Hindlimb muscle (tissue), 1 donor: ENCODE measurements around the gene ADAMTS3. TPM values are rescaled to one million over a fixed set of nuclear protein-coding genes. Genes with fewer than 3 reads are reported as not detected.

Experiments used
- DNase-seq: peaks from one replicate; pipeline ENCODE4 v3.0.0-alpha.2; 2013
- polyA plus RNA-seq: library from polyadenylated mRNA; unstranded; fragments of 120-200 nt; gene quantifications from one replicate; pipeline ENCODE4 v1.2.1, GENCODE V29; 2013; ENCODE audit not compliant: insufficient read length

The ADAMTS3 gene
- polyA plus RNA-seq, 1 donor = 1.6 TPM

DNA sequence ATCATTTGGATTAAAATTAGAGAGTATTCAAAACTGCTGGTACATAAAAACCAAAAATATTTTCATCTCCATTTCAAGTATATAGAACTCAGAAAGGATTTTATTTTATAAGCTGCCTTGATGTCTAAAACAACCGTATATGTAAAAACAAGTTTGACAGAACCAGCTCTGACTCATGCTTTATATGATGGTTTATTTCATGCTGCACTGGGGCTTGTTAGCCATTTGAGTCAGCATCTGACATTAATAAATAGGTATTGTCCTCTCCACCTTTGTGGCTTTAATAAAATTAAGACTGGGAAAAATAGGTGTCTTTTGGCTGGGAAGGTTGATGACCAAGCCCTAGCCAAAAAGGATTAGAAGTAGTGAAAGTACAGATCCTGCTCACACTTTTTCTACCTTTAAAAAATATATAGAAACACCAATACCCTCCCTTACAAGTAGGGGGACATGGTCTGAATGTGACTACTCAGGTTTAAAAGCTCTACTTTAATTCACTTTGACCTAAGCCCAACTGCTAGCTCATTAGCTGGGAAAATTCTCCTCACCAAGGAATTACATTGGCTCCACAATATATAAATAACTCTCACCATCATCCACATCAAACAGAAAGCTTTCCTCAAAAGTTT is 228.1 kb downstream of the ADAMTS3 start:
- no peak for DNase-seq

DNA sequence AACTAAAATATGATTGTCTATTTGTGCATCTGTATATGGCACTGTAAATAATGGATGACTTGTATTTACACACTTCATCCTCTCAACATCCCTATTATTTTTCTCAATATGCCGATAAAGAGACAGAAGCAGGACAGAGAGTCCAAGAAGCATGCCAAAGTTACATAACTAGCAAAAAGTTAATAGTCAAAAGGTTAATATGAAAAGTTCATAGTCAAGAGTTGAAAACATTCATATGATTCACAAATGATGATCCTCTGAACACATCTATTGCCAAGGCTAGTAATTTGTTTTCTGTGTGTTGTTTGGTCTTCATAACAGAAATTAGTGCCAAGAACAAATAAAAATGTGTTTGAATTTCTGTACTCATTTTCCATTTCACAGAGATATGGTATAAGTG is 231.0 kb downstream of the ADAMTS3 start:
- no peak for DNase-seq

DNA sequence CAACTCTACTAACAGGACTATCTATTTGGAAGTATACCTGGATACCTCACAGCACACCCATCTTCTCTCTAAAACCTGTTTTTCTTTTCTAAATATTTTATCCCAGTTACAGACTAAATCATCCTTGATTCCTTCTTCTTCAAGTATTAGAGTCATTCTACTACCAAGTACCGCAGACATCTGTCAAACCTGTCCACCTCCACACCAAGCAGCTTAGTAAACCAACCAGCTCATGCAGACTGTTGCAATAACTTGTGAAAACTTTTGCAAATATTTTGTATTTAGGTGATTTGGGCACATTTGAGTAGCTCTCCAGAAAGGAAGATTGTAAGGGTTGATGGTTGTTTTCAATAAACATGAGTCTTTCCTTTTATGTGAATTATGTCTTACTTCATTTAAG is 238.6 kb downstream of the ADAMTS3 start:
- DNase-seq = no peak

DNA sequence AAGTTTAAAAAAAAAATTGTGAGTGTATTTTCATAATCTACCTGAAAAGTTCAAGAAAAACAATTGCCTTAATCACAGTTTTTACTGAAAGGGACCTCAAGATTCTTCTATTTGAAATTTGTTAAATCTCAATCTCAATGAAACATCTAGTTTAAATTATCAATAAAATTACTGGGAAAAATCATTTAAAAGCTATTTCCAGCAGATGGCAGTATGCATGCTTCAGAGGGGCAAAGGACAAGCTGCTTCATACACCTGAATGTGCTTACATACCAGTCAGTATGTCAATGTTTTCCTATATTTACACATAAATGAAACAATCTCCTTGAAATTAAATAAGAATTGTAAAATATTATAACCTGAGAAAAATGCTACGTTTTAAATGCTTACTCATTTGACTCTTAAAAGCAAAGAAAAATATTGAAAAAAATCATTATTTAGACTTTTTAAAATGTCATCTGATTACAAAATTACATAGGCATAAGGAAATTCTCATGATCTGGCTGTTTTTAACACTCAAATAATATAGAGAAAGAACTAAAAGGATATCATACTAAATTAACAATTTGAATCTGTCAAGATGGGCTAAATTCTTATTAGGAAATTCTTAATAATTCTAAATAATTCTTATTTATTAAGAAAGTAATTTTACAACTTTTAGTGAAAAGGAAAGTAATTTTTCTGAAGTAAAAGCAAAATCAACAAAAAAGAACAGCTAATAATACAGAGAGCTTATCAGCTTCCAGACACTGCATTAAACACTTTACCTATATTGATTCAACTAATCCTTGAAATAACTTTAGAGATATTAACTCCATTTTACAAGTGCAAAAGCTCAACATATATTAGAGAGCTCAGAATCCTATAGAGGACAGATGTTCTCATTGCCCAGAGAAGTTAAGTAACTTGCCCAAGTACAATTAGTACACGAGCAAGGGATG is 242.1 kb downstream of the ADAMTS3 start:
- no peak for DNase-seq

DNA sequence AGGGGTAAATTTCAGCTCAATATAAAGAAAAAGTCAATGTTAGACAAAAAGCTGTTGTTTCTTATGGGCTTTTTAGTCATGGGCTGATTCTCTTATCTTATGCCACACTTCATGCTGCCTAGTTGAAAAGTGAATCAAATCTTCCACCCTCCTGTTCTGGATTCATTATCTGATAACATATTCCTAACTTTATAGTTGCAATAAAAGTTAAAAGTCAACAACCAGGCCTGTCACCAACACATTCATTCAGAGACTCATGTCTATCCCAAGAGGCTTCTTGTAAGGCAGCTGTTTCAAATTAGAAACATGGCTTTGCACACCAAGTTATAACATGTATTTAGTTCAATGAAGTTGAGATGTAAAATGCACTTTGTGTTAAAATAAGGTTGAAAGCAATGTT is 243.8 kb downstream of the ADAMTS3 start:
- DNase-seq = no peak

DNA sequence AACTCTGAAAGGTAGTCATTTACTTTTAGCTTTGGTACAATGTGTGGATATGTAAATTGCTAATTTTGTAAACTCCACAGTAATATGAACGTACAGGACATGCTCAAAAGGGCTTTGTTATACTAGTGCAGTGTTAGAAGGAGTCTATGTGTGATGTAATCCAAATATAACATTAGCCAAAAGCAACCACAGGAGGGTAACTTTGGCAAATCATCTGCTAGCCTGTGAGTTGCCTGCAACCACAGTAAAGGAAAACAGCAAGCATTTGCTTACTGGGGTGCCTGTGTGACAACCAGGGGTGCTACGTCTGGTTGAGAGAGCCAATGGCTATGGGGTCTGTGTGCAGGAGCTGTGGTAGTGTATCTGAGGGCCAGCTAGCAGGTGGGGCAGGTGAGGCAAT is 245.8 kb downstream of the ADAMTS3 start:
- no peak for DNase-seq

DNA sequence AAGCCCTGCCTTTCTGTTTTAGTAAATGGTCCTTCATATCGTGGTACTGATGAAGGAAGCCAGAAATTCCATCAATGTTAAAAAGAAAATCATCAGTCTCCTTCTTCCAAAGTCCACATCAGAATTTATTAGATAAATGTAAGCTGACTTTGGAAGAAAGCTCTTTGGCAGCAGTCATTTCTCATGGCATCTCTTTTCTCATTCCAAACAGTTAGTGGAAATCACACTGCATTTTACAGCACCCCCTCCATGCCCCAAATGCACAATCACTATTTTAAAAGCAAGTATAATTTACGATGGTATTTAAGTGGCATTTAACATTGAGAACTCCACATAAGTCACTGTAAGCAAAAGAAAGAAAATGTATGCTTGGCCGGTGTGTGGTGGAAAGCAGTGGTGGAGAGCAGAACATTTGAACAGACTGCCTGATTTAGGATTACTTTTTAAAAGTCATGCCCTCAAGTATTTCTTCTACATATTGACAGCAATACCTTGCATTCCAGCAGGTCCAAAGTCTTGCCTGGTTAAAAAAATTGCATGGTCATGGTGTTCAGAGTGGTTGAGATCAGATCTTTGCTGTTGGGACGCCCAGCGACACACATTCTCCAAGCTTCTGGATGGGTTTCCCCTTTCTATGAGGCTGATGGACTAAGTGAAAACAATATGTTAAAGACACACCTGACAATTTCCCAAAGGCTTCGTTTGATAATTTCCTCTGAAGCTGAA is 248.6 kb downstream of the ADAMTS3 start:
- no peak for DNase-seq

DNA sequence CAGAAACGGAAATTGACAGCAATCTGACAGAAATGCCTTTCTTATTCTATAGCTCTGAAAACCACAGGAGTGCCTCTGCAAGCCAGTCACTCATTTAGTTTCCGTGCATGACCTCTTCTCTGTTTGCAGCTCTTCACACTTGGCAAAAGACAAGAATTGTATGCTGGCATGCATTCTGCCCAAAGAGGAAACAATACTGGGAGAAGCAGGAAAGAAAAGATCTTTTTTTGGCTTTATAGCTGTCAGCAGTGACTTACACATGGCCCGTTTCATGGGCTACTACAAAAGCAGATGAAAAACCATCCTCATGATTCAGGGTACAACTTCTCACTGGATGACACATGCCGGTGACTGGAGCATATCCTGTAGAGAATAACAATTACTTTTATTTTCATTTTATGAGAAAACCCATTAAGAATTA is 249.4 kb downstream of the ADAMTS3 start:
- no peak for DNase-seq

DNA sequence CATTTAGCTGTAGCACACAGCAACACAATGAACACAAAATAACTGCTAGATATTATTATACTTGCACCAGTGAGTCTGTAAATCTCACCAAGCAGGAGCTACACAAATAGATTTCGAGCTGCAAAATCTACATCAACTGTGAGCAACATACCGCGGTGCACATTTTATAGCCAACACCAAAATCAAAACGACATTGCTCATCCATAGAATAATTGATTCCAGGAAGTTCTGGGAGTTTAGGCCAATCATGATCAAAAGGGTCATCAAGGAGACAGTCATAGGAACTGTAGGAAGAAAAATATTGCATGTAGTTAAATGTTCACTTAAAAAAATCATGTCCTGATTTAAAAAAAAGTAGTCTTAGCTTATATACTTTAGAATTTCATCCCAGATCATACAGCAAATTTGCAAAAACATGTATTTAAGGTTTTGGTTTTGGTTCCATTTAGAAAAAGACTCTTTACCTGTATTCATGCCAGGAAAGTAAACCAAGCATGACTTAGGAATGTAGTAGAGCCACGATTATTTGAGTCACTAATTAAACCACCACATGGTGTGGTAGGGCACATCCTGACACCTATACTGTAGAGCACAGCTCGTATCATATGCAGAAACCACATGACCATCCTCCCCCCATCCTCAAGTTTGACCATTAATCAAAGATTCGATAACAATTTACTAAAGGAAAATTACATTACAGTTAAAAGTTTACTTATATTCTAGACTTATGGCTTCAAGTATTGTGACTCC is 250.4 kb downstream of the ADAMTS3 start:
- no peak for DNase-seq

DNA sequence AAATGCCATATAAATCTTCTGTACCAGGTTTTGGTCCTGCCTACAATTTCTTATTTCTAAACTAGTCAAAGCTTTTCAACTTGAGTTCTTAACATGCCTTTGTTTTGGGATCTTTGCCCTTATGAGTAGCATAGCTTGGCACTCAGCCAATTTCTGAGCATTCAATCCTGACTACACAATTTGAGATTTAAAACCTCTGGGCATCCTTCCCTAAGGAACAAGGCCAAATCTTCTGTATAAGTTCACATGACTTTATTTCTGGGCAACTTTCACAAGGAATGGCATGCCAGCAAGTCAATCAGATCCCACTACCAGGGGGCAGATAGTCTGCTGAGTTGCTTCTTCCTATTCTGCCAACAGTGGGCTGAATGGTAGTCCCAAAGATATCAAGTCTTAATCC is 254.2 kb downstream of the ADAMTS3 start:
- DNase-seq = peak; percentile 43

DNA sequence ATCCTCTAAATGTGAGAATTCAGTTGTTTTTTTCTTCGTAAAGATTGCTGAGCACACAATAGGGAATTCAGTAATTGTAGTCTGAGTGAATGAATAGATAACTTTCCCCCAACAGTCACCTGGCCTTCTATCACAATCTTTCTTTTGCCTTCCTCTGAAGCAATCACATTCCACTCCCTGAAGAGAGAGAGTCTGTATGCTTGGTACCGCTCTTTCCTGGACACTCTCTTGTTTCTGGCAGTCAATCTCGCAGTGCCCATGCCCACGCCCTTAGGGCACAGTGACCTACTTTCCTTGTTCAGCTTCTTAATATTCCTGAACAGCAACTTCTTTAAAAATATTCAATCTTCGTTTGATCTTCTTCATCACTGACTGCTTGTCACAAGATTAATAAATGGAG is 255.9 kb downstream of the ADAMTS3 start:
- no peak for DNase-seq

DNA sequence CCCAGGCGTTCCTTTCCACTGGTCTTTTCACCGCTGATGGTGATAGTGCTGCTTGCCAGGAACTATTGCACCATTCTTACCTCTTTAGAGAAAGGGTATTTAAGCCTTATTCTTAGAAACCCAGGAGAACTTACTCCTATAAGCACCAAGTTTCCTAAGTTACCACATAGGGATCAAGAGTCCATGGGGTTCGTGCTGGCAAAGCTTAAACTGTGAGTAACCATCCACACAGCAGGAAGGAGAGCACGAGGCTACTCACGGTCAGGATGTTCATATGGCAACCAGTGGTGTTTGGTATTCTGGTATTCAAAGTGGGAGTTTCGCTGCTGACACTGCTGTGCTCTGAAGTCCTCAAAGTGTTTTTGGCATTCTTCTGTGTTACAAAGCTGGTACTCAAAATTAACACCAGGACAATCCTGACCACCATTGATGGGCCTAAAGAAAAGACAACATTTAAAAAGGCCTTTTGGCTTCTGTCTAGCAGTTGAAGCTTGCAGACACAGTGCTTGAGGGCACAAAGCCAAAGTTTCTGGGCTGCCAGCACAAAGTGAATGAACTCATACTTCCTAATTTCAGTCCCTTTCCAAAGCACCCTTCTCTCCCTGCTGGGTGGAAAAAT is 256.9 kb downstream of the ADAMTS3 start:
- peak; percentile 85 for DNase-seq

DNA sequence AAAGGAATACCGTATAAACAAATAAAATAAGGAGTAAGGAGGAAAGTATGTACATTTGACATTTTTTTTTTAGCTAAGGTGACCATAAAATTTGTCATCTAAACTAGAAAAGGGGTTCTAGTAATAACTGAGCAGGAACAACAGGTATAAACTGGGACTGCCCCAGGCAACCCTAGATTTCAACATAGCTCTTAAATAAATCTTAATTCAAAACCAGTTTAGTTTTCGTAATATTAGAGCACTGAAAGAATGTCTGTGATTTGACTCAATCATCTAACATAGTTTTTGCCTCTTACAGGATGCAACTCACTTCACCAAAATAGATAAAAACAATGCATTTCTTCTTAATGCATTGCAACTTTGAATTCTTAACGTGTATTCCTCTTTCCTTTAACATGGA is 257.7 kb downstream of the ADAMTS3 start:
- DNase-seq = no peak

DNA sequence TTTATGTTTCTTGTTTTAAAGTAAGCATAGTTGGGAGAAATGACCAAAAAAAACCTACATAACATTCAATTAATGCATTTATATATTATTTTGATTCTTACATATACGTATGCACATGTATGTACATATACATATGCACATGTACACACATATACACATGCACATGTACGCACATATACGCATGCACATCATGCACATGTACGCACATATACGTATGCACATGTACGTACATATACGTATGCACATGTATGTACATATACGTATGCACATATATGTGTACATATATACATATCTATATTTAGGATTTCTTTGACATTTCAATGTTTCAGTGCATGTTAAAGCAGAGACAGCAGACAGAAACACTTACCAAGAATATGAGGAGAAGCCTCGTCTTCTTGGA is 263.4 kb downstream of the ADAMTS3 start:
- DNase-seq = no peak

DNA sequence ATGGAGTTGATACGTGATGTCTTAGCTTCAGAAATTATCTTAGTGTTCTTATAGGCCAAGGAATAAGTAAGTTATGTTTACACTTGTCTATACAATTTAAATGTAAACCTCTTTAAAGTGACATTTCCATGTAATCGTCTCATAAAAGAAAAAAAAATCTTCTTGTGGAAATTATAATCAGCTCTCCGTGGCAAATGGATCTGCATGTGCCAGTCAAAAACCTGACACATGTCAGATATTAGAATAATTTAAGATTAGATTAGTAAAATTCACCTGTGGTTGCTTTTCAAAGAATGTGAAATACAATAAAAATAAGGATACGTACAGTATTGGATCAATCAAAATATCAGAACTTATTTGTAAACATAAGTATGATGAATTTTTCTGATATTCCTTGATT is 263.9 kb downstream of the ADAMTS3 start:
- DNase-seq = no peak

DNA sequence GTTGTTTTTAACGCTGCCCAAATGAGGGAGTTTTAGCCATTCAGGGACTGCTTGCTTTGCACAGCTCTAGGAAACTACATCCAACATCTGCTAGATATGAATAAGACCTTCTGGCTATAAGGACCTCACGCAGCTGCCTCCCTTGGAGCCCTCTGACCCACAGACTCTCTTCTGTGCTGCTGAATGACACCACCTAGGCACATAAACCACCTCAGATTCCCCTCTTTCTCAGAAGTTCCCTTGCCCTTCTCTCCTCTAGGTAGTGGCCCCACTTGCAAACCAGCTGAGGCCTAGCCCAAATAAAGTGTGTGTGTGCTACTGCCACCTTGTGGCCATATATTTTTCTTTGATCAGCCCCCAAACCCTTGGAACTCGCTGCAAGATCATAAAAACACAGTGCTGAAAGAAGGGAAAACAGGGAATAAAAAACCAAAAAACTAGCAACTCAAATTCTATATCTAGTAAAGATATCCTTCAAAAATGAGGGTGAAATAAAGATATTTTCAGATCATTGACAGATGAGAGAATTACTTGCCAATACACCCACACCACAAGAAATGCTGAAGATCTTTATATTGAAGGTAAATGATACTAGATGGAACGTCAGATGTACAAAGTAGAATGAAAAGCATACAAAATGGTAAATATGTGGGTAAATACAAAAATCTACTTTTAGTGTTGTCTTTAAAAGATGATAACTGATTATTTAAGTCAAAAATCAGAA is 265.9 kb downstream of the ADAMTS3 start:
- peak; percentile 23 for DNase-seq

DNA sequence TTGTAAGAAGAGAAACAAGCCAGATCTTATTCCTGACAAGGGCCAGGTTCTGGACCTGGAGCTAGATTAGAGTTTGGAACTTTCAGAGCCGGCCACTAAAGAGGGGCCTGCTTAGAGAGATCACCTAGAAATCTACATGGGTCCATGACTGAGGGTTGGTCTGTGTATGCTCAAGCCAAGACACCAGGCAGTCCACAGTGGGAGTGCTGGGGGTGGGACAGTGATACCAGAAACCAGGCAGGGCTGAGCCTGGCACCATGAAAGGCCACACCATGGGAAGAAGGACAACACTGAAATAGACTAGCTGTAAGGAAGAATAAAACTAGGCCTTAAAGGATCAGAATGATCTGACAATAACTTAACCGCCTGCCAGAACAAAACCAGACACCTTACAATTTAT is 267.3 kb downstream of the ADAMTS3 start:
- no peak for DNase-seq

DNA sequence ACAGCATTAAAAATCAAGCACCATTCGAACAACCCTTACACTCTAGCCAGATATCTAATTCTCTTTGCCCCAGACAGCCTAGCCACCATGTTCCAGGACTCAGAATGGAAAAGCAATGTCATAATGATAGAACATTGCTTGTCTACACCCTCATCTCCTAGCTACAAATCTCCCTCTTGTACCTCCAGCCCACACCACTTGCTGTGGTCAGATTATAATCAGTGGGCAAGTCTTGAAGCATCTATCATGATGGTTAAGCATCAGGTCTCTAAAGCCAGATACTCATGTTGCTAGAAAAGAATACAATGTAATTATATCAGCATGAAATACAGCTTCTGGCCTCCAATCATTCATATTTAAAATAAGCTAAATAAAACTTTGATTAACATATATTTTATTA is 268.9 kb downstream of the ADAMTS3 start:
- no peak for DNase-seq

DNA sequence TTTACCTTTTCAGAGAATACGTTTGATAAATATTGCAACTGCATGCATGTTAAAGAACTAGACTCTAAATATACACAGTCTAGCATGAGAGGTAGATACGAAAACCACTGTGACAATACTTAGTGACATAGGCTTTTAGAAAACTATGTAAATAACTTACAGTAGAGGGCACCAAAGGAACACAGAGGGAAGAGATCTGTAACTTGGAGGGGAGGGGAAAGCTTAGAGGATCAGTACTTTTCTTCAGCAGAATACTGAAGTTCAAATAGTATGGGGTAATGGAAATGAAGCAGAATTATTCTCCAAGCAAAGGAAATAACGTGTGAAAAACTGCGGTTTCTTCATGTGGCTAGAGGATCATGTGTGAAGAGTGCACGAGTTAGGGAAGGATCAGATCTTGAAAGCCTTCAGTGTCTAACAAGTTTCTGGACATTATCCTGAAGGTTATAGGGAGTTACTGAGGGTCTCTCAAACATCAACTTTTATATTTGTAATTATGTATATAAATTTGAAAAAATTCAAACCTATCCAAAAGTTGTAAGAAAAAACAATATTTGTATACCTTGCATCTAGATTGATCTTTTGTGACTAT is 273.0 kb downstream of the ADAMTS3 start:
- peak; percentile 40 for DNase-seq

DNA sequence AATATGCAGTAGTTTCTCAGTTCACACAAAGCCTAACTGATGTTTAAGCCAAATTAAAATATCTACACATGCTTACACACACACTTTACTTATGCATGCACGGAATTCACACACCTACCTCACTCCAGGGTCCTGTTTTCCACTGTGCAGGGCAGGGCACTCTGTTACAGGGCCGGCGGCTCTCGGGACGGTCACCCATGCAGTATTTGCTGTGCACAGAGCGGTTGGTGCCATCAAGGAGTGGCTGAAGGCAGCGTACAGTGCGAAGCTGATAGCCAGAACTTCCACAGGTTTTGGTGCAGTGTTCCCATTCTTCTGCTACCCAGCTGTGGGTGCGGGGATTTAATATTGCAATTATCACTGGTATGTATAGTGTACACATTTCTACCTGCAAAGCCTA is 278.3 kb downstream of the ADAMTS3 start:
- DNase-seq = no peak

DNA sequence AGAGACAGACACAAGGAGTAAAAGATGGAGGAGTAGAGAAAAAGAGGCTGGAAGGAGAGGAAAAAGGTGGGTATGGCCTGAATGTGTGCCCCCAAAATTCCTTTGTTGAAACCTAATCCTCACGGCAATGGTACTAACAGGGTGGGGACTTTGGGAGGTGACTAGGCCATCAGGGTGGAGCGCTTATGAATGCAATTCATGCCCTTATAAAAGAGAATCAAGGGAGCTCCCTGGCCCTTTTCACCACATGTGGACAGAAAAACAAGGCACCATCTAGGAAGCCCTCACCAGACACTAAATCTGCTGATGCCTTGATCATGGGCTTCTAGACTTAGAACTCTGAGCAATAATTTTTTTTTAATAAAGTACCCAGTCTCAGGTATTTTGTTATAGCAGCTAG is 282.1 kb downstream of the ADAMTS3 start:
- DNase-seq = no peak
